Uterus (tissue), 4 donors: ENCODE data around the gene OPRD1. TPM values are rescaled to one million over a fixed set of nuclear protein-coding genes. Genes with fewer than 3 reads are reported as not detected.
"Not testable (repeated sequence)": the region's sequence is repeated elsewhere in the genome, so short reads cannot be mapped to it uniquely, and the experiment has no call there.

ENCODE experiments used
- DNase-seq, 2 donors: peaks; one replicate each; pipeline ENCODE4 v3.0.0-alpha.2; 2019 to 2020
- H3K27ac ChIP-seq, 2 donors: fragments of 200-600 bp; sonication (generic); 1 replicate in 1 of 2; 2 replicates in 1 of 2; pipeline ENCODE4 v1.5.1; 2016 to 2018
- H3K27me3 ChIP-seq, 2 donors: fragments of 200-600 bp; sonication (generic); one replicate each; pipeline ENCODE4 v1.5.1; 2018 to 2019; ENCODE audit warnings: control low read depth in 1 of 2
- H3K36me3 ChIP-seq, 2 donors: fragments of 200-600 bp; sonication (generic); one replicate each; pipeline ENCODE4 v1.5.1; 2019; ENCODE audit warnings: control low read depth in 1 of 2
- H3K4me1 ChIP-seq, 2 donors: fragments of 200-600 bp; sonication (generic); one replicate each; pipeline ENCODE4 v1.5.1; 2018 to 2019; ENCODE audit warnings: control low read depth in 1 of 2
- H3K4me3 ChIP-seq, 2 donors: fragments of 200-600 bp; sonication (generic); 1 replicate in 1 of 2; 2 replicates in 1 of 2; pipeline ENCODE4 v1.5.1; 2018 to 2019; ENCODE audit warnings: mild to moderate bottlenecking in 1 of 2
- H3K9me3 ChIP-seq, 2 donors: fragments of 200-600 bp; sonication (generic); one replicate each; pipeline ENCODE4 v1.5.1; 2019; ENCODE audit warnings: control low read depth in 1 of 2
- CTCF ChIP-seq, 4 experiments: fragments of 200-600 bp in 2 of 4; fragments of 450-650 bp in 2 of 4; sonication (generic) in 2 of 4; IDR thresholded peaks; one replicate each; pipeline ENCODE4 v1.5.1; 2016 to 2019; ENCODE audit warnings: antibody characterized with exemption in 4 of 4, mild to moderate bottlenecking in 2 of 4, moderate library complexity in 1 of 4
- POLR2A ChIP-seq, 2 donors: fragments of 450-650 bp; IDR thresholded peaks; one replicate each; pipeline ENCODE4 v1.6.1; 2016; ENCODE audit warnings: antibody characterized with exemption in 2 of 2, mild to moderate bottlenecking in 1 of 2, moderate library complexity in 1 of 2
- intact Hi-C: fragments of 100-400 bp; cut with DNase I; formaldehyde crosslinking; loops from one replicate; pipeline ENCODE4 v1.15.1; 2023; ENCODE audit warnings: low total_unique reads
- total RNA-seq, 4 donors: library from RNA; depleted of rRNA in 3 of 4; stranded (reverse); fragments of >200 nt in 3 of 4; gene quantifications; one replicate each; pipeline versions ENCODE4 v1.1.0 to v1.2.4, GENCODE V29; 2014 to 2023
- donor health status: DM: yes; HTN: yes; CAD: no.

Gene OPRD1
- total RNA-seq, 4 donors from 2014 or later: 0.07 TPM; not detected in 3

GRCh38 chr1:28848416-28848815 is 36.4 kb downstream of the OPRD1 start:
- intact Hi-C loops: no loop called here
- no peak for DNase-seq
- TF ChIP-seq CTCF (IDR thresholded peaks at IDR 0.05) (no peak), POLR2A (IDR thresholded peaks at IDR 0.05) (no peak)

GRCh38 chr1:28853093-28853742 is 41.2 kb downstream of the OPRD1 start:
- no peak for TF ChIP-seq CTCF (IDR thresholded peaks at IDR 0.05)
- no peak for TF ChIP-seq POLR2A (IDR thresholded peaks at IDR 0.05)
- Histone ChIP-seq H3K9me3 (no peaks in the 10 kb centered on the region), H3K4me1 (no peaks in the 10 kb centered on the region), H3K36me3 (no peaks in the 10 kb centered on the region), H3K27me3 (no peaks in the 10 kb centered on the region), H3K27ac (no peak overlapping the region), H3K4me3 (no peak overlapping the region)
- no peak for DNase-seq
- intact Hi-C loops: no loop called here

More at GRCh38 chr1:28848416-28848815, 36.4 kb downstream of the OPRD1 start:
- Histone ChIP-seq H3K4me3 (no peak overlapping the region), H3K4me1 (no peaks in the 10 kb centered on the region), H3K27ac (no peak overlapping the region), H3K27me3 (no peaks in the 10 kb centered on the region), H3K9me3 (no peaks in the 10 kb centered on the region), H3K36me3 (no peaks in the 10 kb centered on the region)

GRCh38 chr1:28854406-28854805 is 42.4 kb downstream of the OPRD1 start:
- H3K27ac ChIP-seq, H3K27me3 ChIP-seq, H3K4me1 ChIP-seq, H3K4me3 ChIP-seq, DNase-seq, H3K9me3 ChIP-seq, H3K36me3 ChIP-seq, intact Hi-C loops: not testable (repeated sequence)

- intact Hi-C loops: no loop called here
- Histone ChIP-seq H3K4me3 (no peak overlapping the region), H3K9me3 (no peaks in the 10 kb centered on the region), H3K4me1 (no peaks in the 10 kb centered on the region), H3K27ac (no peak overlapping the region), H3K27me3 (no peaks in the 10 kb centered on the region), H3K36me3 (no peaks in the 10 kb centered on the region)
- no peak for TF ChIP-seq POLR2A (IDR thresholded peaks at IDR 0.05)
- TF ChIP-seq CTCF (IDR thresholded peaks at IDR 0.05): no peak
- DNase-seq: no peak
These were observed 43.1 kb downstream of the OPRD1 start for GRCh38 chr1:28855046-28855445.

- no peak for TF ChIP-seq CTCF (IDR thresholded peaks at IDR 0.05)
- TF ChIP-seq POLR2A (IDR thresholded peaks at IDR 0.05): no peak
- DNase-seq: no peak
- Histone ChIP-seq H3K9me3 (no peaks in the 10 kb centered on the region), H3K27me3 (no peaks in the 10 kb centered on the region), H3K4me1 (no peaks in the 10 kb centered on the region), H3K27ac (no peak overlapping the region), H3K4me3 (no peak overlapping the region), H3K36me3 (no peaks in the 10 kb centered on the region)
- intact Hi-C loops: no loop called here
These were observed 43.5 kb downstream of the OPRD1 start for GRCh38 chr1:28855469-28855951.
